ENCODE data around the gene B4GALNT1.

Gene B4GALNT1

DNA sequence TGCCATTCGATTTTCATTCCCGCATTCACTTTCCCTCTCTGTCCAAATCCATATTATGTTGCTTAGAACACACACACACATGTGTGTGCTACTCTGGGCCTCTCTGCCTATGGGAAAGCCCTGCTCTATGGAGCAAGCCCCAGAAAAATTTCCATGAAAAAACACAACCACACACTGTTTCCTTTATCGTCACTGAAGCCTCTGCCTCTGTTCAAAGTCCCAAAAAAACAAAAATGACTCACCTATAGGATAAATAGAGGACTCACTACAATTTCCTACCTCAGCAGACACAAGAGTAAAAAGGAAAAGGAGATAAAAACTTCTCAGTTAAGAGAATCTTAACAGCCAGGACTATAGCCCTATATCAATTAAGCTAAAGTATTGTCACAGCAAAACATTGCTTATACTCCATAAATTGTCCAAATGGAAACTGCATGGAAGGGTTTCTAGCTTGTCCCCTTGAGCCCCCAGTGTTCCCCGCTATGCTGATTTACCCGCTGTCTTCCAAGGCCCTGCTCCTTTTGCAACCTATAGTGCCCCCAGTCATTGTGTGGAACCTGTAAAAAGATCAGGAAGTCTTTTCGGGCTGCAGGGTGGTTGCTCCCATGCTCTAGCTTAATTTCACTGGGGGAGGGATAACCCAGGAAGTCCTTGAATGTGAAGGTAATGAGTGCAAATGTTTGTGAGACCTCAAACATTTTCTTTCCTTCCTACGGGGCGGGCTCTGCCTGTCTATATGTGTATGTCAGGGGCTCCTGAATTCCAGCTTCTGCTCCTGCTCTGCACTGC, 53.1 kb downstream of the B4GALNT1 start:
- no peak for DNase-seq
- Histone ChIP-seq H3K27ac (no peak overlapping the region), H3K27me3 (replicated peaks) (no peaks in the 10 kb centered on the region), H3K4me3 (ENCODE audit: low read depth, low read length) (no peak overlapping the region), H3K36me3 (replicated peaks) (no peaks in the 10 kb centered on the region)
- TF ChIP-seq, protein P1, sequence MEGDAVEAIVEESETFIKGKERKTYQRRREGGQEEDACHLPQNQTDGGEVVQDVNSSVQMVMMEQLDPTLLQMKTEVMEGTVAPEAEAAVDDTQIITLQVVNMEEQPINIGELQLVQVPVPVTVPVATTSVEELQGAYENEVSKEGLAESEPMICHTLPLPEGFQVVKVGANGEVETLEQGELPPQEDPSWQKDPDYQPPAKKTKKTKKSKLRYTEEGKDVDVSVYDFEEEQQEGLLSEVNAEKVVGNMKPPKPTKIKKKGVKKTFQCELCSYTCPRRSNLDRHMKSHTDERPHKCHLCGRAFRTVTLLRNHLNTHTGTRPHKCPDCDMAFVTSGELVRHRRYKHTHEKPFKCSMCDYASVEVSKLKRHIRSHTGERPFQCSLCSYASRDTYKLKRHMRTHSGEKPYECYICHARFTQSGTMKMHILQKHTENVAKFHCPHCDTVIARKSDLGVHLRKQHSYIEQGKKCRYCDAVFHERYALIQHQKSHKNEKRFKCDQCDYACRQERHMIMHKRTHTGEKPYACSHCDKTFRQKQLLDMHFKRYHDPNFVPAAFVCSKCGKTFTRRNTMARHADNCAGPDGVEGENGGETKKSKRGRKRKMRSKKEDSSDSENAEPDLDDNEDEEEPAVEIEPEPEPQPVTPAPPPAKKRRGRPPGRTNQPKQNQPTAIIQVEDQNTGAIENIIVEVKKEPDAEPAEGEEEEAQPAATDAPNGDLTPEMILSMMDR (IDR thresholded peaks at IDR 0.05; ENCODE audit: low read depth, low read length, missing control alignments), result no peak
- in situ Hi-C loops (cut with HindIII; ENCODE audit: low pct_ligation_motif_present, low sequenced_read_pairs), result no loop called here

DNA sequence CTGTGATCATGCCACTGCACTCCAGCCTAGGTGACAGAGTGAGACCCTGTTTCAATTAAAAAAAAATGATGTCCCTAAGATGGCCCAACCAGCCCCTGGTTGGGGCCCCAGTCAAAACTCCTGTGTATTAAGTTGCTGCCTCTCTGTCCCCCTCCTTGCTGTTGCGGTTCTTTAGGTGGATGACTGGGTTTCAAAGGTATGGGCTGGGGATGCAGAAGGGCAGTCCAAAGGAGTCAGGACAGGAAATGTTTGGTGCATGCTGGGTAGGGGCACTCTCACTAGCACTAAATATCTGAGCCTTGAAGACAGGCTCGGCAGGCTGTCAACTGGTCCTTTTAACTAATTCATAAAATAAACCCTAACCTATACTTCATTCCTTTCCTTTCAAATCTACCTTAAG, 54.0 kb downstream of the B4GALNT1 start:
- no peaks in the 10 kb centered on the region for H3K27me3 ChIP-seq (replicated peaks)
- TF ChIP-seq, protein P1 (IDR thresholded peaks at IDR 0.05; ENCODE audit: low read depth, low read length, missing control alignments), result no peak
- in situ Hi-C loops (cut with HindIII; ENCODE audit: low pct_ligation_motif_present, low sequenced_read_pairs), result no loop called here

DNA sequence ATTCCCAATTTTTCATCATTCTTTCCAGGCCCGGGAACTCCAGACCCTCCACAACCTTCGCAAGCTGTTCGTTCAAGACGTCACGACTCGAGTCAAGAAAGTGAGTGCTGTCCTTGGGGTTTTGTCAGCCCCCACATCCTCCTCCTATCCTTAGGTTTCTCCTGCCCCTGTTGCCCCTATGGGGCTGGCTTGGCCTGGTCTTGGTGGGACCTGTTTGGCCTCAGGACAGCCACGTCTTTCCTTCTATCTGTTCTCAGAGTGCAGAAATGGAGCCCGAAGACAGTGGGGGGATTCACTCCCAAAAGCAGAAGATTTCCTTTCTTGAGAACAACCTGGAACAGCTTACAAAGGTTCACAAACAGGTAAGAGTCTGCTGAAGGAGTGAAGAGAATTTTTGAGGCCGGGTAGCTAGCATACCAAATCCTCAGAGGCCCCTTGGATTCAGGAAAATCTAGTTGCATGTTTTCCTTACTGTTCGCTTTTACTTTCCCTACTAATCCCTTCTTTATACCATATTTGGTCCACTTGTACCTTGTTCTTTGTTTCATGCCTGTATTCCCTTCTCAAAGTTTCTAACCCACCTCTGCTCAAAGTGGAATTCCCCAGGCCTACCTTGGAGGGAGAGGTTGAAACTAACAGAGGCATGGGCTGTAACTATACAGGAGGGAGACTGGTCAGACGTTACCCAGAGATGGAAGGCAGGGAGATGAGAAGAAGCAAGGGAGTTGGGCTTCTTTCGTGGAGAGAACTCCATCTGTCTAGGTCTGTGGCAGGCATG, 54.8 kb downstream of the B4GALNT1 start:
- Histone ChIP-seq H3K4me3 (ENCODE audit: low read depth, low read length) (no peak overlapping the region), H3K27ac (no peak overlapping the region), H3K27me3 (replicated peaks) (no peaks in the 10 kb centered on the region), H3K36me3 (replicated peaks) (no peaks in the 10 kb centered on the region)
- in situ Hi-C loops (cut with HindIII; ENCODE audit: low pct_ligation_motif_present, low sequenced_read_pairs), result no loop called here
- TF ChIP-seq, protein P1 (IDR thresholded peaks at IDR 0.05; ENCODE audit: low read depth, low read length, missing control alignments), result no peak
- DNase-seq, result no peak

More for the DNA sequence above, 54.0 kb downstream of the B4GALNT1 start:
- no peak for DNase-seq
- Histone ChIP-seq H3K36me3 (replicated peaks) (no peaks in the 10 kb centered on the region), H3K4me3 (ENCODE audit: low read depth, low read length) (no peak overlapping the region), H3K27ac (no peak overlapping the region)

DNA sequence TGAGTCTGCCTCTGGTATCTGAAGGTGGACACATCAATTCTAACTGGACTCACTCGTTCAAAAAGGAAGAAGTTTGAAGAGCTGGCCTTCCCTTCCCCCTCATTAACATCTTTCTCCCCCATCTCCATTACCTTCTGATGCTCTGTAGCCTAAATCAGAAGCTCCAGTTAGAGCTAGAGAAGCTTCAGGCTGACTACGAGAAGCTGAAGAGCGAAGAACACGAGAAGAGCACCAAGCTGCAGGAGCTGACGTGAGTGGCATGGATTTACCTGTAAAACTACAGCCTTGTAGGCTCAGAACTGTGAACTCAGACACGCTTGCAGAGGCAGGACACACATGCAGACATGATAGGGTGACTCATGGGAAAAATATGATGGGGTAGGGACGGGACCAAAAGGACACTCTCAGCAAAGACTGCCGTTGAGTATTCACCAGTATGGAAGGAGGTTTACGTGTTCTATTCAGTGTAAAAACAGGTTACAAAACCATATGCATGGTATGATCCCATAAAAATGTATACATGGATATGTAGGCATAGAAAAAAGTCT, 56.3 kb downstream of the B4GALNT1 start:
- TF ChIP-seq, protein P1 (IDR thresholded peaks at IDR 0.05; ENCODE audit: low read depth, low read length, missing control alignments), result no peak
- no peak overlapping the region for H3K27ac ChIP-seq
- no peak overlapping the region for H3K4me3 ChIP-seq (ENCODE audit: low read depth, low read length)
- no peaks in the 10 kb centered on the region for H3K36me3 ChIP-seq (replicated peaks)
- H3K27me3 ChIP-seq (replicated peaks), result no peaks in the 10 kb centered on the region
- in situ Hi-C loops (cut with HindIII; ENCODE audit: low pct_ligation_motif_present, low sequenced_read_pairs), result no loop called here
- no peak for DNase-seq
